Astrocyte of the spinal cord (primary cell): ENCODE measurements around the gene WDR45B.

Source experiments
- DNase-seq: peaks from one replicate; pipeline ENCODE4 v3.0.0; 2011; ENCODE audit warnings: low read depth, low spot score
- H3K4me3 ChIP-seq: 2 replicates; pipeline ENCODE4 v1.5.1; 2011; ENCODE audit warnings: low read depth, mild to moderate bottlenecking, low read length, moderate library complexity
- CTCF ChIP-seq: IDR thresholded peaks from 2 replicates; pipeline ENCODE4 v1.5.1; 2012; ENCODE audit warnings: low read depth, mild to moderate bottlenecking, low read length, inconsistent platforms
- in situ Hi-C: cut with HindIII; loops from 2 replicates; pipeline ENCODE4 v1.10.0; 2017; ENCODE audit warnings: low sequenced_read_pairs

Gene WDR45B

DNA sequence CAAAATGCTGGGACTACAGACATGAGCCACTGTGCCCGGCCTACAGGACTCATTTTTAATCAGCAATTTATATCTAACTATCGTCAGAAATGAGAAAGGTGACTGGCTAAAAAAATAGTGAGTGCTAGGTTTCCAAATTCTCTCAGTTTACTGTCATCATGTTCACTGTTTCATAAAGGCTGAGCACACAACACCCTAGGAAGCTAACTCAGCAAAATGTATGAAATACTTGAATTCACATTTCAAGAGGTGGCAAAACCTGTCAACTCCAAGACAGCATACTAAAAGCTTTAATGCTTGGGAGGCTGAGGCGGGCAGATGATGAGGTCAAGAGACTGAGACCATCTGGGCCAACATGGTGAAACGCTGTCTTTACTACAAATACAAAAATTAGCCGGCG lies 16.7 kb downstream of the WDR45B start:
- no peak for DNase-seq
- no peak overlapping the region for H3K4me3 ChIP-seq
- no peak for TF ChIP-seq CTCF
- in situ Hi-C loops = no loop called here

DNA sequence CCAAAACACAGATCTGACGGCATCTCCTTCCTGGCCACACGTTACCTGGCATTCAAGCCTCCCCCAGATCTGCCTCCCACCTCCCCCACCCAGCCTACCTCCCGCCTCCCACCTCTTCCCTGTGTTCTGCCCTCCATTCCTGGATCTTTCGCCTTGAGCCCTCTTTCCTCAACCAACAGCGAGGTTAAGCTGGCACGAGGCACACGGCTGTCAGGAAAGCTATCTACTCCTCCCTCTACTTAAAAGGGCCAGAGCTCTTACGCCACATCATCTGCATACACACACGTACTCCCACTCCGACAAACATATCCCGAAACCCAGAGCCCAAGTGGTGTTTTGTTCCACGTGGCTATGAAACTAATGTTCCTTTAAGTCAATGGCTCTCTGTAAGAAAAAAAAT lies 18.0 kb downstream of the WDR45B start:
- H3K4me3 ChIP-seq = no peak overlapping the region
- TF ChIP-seq CTCF = no peak
- DNase-seq = no peak
- in situ Hi-C loops = no loop called here

DNA sequence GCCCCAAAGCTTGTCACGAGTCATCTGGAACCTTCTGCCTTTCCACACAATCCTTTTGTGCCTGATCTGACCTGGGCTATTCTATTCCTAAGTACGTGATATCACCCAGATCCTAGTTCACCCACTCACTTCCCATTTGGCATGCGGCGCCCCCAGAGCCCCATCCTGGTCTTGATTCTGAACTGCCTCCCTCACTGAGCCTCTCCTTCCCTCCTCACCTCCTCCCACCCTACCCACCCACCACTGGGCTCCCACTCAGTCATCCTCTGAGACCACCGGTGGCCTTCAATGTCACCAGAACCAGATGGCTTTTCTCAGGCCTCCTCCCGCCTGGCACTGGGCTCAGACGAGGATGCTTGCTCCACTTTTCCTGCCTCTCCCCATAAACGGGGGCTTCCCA lies 18.5 kb downstream of the WDR45B start:
- in situ Hi-C loops = no loop called here
- TF ChIP-seq CTCF = no peak
- H3K4me3 ChIP-seq = no peak overlapping the region
- no peak for DNase-seq

GRCh38 chr17:82627405-82627804 lies 20.8 kb downstream of the WDR45B start:
- DNase-seq = no peak
- no peak for TF ChIP-seq CTCF
- in situ Hi-C loops = no loop called here
- no peak overlapping the region for H3K4me3 ChIP-seq

DNA sequence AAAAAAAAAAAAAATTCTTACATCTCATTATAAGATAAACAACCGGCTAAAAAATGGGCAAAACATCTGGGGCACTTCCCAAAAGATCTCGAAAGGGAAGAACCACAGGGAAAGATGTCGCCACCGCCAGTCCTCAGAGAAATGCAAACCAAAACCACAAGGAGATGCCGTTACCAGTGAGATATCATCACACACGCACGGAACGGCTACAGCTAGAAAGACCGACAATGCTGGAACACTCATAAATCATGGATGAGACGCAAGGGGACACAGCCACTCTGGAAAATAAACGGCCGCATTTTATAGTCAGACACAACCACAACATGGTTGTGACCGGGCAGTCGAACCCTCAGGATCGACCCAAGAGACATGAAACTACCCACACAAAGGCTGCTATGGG lies 24.5 kb downstream of the WDR45B start:
- DNase-seq = no peak
- no peak for TF ChIP-seq CTCF
- in situ Hi-C loops = no loop called here
- H3K4me3 ChIP-seq = no peak overlapping the region

- in situ Hi-C loops = no loop called here
Observed at GRCh38 chr17:82619641-82620040, 28.6 kb downstream of the WDR45B start.

More at GRCh38 chr17:82619641-82620040, 28.6 kb downstream of the WDR45B start:
- DNase-seq = no peak
- no peak for TF ChIP-seq CTCF
- H3K4me3 ChIP-seq = no peak overlapping the region
